ENCODE measurements around the gene NTN3. TPM values are rescaled to one million over a fixed set of nuclear protein-coding genes. Genes with fewer than 3 reads are reported as not detected.

The NTN3 gene
- total and polyA plus RNA-seq, 2 of the 8 experiments (the other 6 are each of a cell fraction or from before 2014, with no cell fraction given): 0.30 to 0.34 TPM

DNA sequence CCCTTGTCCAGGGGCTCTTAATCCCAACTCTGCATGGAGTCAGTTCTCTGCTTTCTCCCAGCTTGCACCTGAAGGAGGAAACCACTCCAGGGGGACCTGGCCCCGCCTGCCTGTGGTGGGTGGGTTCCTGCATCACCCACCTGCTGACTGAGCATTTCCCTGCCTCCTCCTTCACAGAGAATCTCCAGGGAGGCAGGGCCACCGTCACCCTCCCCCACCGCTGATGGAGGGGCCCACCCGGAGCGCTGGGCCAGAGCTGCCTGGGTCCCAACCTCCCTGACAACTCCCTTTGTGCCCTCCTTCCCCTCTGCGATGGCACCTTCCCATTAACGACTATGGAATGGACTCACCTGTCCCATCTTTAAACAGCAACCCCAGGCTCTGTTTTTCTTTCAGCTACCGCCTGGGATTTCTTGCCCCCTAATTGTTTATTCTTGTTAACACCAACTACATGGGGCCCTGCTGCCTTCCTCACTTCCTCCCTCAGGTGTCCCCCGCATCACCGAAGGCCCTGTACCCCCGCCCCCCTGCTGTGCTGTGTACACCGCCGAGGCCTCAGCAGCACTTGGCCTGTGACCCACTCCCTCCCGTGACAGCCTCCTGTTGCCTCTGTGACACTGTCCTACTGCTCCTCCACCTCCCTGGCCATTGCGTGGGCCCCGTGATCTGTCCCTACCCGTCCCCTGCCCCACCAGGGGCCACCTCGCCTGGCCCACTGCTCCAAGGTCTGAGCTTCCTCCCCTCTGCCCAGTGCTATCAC, 12.0 kb upstream of the NTN3 start:
- H2BK5ac ChIP-seq (ENCODE audit: low read depth, low read length): no peak overlapping the region
- H2BK12ac ChIP-seq (ENCODE audit: low read depth, low read length): no peak overlapping the region
- no peak overlapping the region for H2BK120ac ChIP-seq (replicated peaks; ENCODE audit: low read depth, low read length)
- peak in 1 of 2 experiments; percentile 57 for DNase-seq (ENCODE audit: low read depth in 1 of 2, low spot score in 2 of 2)
- H4K5ac ChIP-seq (ENCODE audit: insufficient read length, low read depth, low read length): peak overlapping the region; percentile 20
- H2AFZ ChIP-seq (ENCODE audit: low read length): no peak overlapping the region
- WGBS, 2 experiments (ENCODE audit: extremely low coverage in 1 of 2, insufficient coverage in 1 of 2, insufficient read length in 1 of 2, insufficient replicate concordance in 2 of 2, low coverage in 1 of 2, low lambda C conversion rate in 2 of 2, missing lambda C conversion rate in 1 of 2): 28% methylated on average over 17 of the region's 18 CpGs; no CpG with 5 or more reads in 1 of the 2 experiments
- peak overlapping the region; percentile 9 for H3K23ac ChIP-seq (ENCODE audit: insufficient read length)
- POLR2A ChIA-PET (ENCODE audit: partially characterized antibody): interaction anchor here (0.7 to 2.8 kb wide), 23 partner anchors 9 to 250 kb away, joined by 3 to 21 read pairs (median 4); partner anchors contain the start of genes AMDHD2, ATP6V0C, ECI1 and NTN3
- FAIRE-seq: no peak
- peaks cover 10% of the 10 kb centered on the region for H3K79me1 ChIP-seq (ENCODE audit: low read depth, low read length)
- peak overlapping the region; percentile 44 for H3K4ac ChIP-seq (replicated peaks; ENCODE audit: insufficient read length, low read depth, low read length)
- H3K4me3 ChIP-seq (ENCODE audit: extremely low read depth in 1 of 4, insufficient read depth in 2 of 4, low read depth in 3 of 4, low read length in 4 of 4): peak overlapping the region; percentile 55 to 78 (median 68)
- TF ChIP-seq CREB1 (IDR thresholded peaks at IDR 0.05) (no peak; the same call in 1 of the 2 replicates), BACH1 (IDR thresholded peaks at IDR 0.05; ENCODE audit: low read length) (no peak), POLR2AphosphoS5 (IDR thresholded peaks at IDR 0.05; ENCODE audit: low read depth, low read length) (peak; percentile 60; the same call in 1 of the 2 replicates), POLR2A (IDR thresholded peaks at IDR 0.05; ENCODE audit: control extremely low read depth in 1 of 2, low read depth in 2 of 2, low read length in 2 of 2) (peak in 1 of 2 experiments; percentile 24; a peak in 1 of 3 replicates), SIN3A (conservative IDR thresholded peaks at IDR 0.05 in 1 of 2, IDR thresholded peaks at IDR 0.05 in 1 of 2; ENCODE audit: low read depth in 1 of 2, low read length in 2 of 2) (no peak)
- no peak overlapping the region for H2BK15ac ChIP-seq (ENCODE audit: low read length)
- H3K18ac ChIP-seq (ENCODE audit: extremely low read depth, low read length): 0 out of 2 replicates have a peak overlapping the region, but pooled peaks have one; percentile 62
- H2BK20ac ChIP-seq (ENCODE audit: low read length): no peak overlapping the region
- no peak overlapping the region for H2AK5ac ChIP-seq (ENCODE audit: low read depth, low read length)
- H3K79me2 ChIP-seq (ENCODE audit: control insufficient read depth in 1 of 2, insufficient read depth in 2 of 2, low read length in 2 of 2): peaks cover 0 to 6% of the 10 kb centered on the region in 2 experiments; a peak in 2 of 4 replicates
- H3K4me2 ChIP-seq (ENCODE audit: insufficient read depth in 1 of 2, low read depth in 2 of 2, low read length in 2 of 2): peak overlapping the region; percentile 97 to 99
- no peaks in the 10 kb centered on the region for H3K27me3 ChIP-seq (replicated peaks in 1 of 4; ENCODE audit: control insufficient read depth in 3 of 4, extremely low read depth in 1 of 4, insufficient read depth in 3 of 4, low read length in 3 of 4)
- H4K8ac ChIP-seq (ENCODE audit: extremely low read depth, insufficient read depth, low read length): no peak overlapping the region
- H3K27ac ChIP-seq (ENCODE audit: low read depth, low read length): no peak overlapping the region; the same call in 1 of the 2 replicates
- H3K23me2 ChIP-seq (ENCODE audit: low read depth, low read length): peaks cover 13% of the 10 kb centered on the region; the same call in 1 of the 2 replicates
- peaks cover 0 to 18% (median 15%) of the 10 kb centered on the region in 4 experiments; a peak in 6 of 7 replicates for H3K4me1 ChIP-seq (replicated peaks in 1 of 4; ENCODE audit: control insufficient read depth in 3 of 4, insufficient read depth in 4 of 4, low read length in 3 of 4)
- CTCF ChIA-PET (ENCODE audit: partially characterized antibody): interaction anchor here (0.9 to 3.3 kb wide), 8 partner anchors 10 to 119 kb away, joined by 3 to 21 read pairs (median 4); partner anchors contain the start of genes ABCA3 and NTN3
- peak overlapping the region; percentile 56 for H3K56ac ChIP-seq (replicated peaks; ENCODE audit: insufficient read length, low read depth, low read length)
- H3K14ac ChIP-seq (ENCODE audit: insufficient read length): no peak overlapping the region
- peak overlapping the region in 3 of 4 experiments; percentile 2 to 79 (median 44); a peak in 5 of 7 replicates for H3K9ac ChIP-seq (replicated peaks in 1 of 4; ENCODE audit: extremely low read depth in 1 of 4, low read depth in 3 of 4, low read length in 3 of 4)
- H3K9me3 ChIP-seq (ENCODE audit: insufficient read depth in 2 of 2, low read depth in 1 of 2, low read length in 1 of 2): no peaks in the 10 kb centered on the region
- peak overlapping the region; percentile 68 for H4K91ac ChIP-seq (replicated peaks; ENCODE audit: insufficient read length, low read length)
- peaks cover 14 to 41% (median 28%) of the 10 kb centered on the region in 4 experiments; a peak in 7 of 8 replicates for H3K36me3 ChIP-seq (ENCODE audit: control insufficient read depth in 2 of 4, insufficient read depth in 4 of 4, low read length in 3 of 4)
- peaks cover 6 to 20% of the 10 kb centered on the region in 2 experiments for H4K20me1 ChIP-seq (replicated peaks in 1 of 2; ENCODE audit: control insufficient read depth in 1 of 2, insufficient read depth in 2 of 2, low read length in 2 of 2)
